K562 (cell line): ENCODE results near the gene TIFAB. TPM values are rescaled to one million over a fixed set of nuclear protein-coding genes. Genes with fewer than 3 reads are reported as not detected.
A peak's percentile ranks its signal among the peaks of the same experiment; 100 is the strongest.

Source experiments
- ATAC-seq: fragments of 200-7000 bp; cut with Tn5 transposase; 3 replicates; pipeline ENCODE4 v1.9.1; 2020; ENCODE audit warnings: moderate library complexity
- BruUV-seq: library from RNA; stranded (reverse); fragments of 400-500 nt; replicated peaks from 2 replicates; lab custom pipeline; 2021; lab: Mats Ljungman, UMichigan
- CTCF ChIA-PET: fragments of 300-600 bp; formaldehyde crosslinking; extraction: SDS; loops from one replicate; lab custom pipeline; 2021; ENCODE audit warnings: low intra/inter-chr PET ratio; lab: Yijun Ruan, JAX
- POLR2A ChIA-PET: fragments of 300-600, 350-650 bp; sonication (Branson Sonifier 250); formaldehyde crosslinking; extraction: SDS; loops from one replicate; lab custom pipeline; 2021; ENCODE audit warnings: antibody characterized with exemption, inconsistent platforms; lab: Yijun Ruan, JAX
- DNase-seq, 4 experiments: peaks; one replicate each; pipeline versions ENCODE4 v3.0.0 to v3.0.0-alpha.2; 2011 to 2018; ENCODE audit warnings: low spot score in 3 of 4, mixed read lengths in 3 of 4; ENCODE audit errors: extremely low read depth in 1 of 4
- FAIRE-seq: peaks from 2 replicates; lab custom pipeline; 2011; peaks lifted over from hg19 to GRCh38; lab: Jason Lieb, UNC
- H2AFZ ChIP-seq: 2 replicates; pipeline ENCODE4 v1.6.0; 2011; ENCODE audit warnings: low read depth, low read length, control low read depth, inconsistent platforms
- H3K27ac ChIP-seq: fragments of 200-600 bp; 3 replicates; pipeline ENCODE4 v1.8.0; 2011; ENCODE audit warnings: low read depth, mild to moderate bottlenecking, control low read depth, inconsistent platforms, low read length, moderate library complexity, mixed read lengths; ENCODE audit errors: extremely low read depth
- H3K27me3 ChIP-seq, 2 experiments: fragments of 300-600 bp in 1 of 2; 2 replicates in 1 of 2; 3 replicates in 1 of 2; pipeline versions ENCODE4 v1.6.0 to v1.8.0; 2011; ENCODE audit warnings: inconsistent platforms in 2 of 2, low read length in 2 of 2, mild to moderate bottlenecking in 1 of 2, mixed read lengths in 1 of 2, moderate library complexity in 1 of 2; ENCODE audit not compliant: control insufficient read depth in 2 of 2, insufficient read depth in 2 of 2
- H3K36me3 ChIP-seq: fragments of 300-600 bp; 3 replicates; pipeline ENCODE4 v1.8.0; 2011; ENCODE audit warnings: mild to moderate bottlenecking, low read length, inconsistent platforms; ENCODE audit not compliant: control insufficient read depth, insufficient read depth
- H3K4me1 ChIP-seq, 2 experiments: fragments of 200-600 bp in 1 of 2; replicated peaks in 1 of 2; 2 replicates in 1 of 2; 3 replicates in 1 of 2; pipeline versions ENCODE4 v1.5.1 to v1.8.0; 2011; ENCODE audit warnings: inconsistent platforms in 2 of 2, low read length in 2 of 2, mild to moderate bottlenecking in 1 of 2, mixed read lengths in 1 of 2, moderate library complexity in 1 of 2; ENCODE audit not compliant: control insufficient read depth in 2 of 2, insufficient read depth in 2 of 2
- H3K4me2 ChIP-seq: 2 replicates; pipeline ENCODE4 v1.6.1; 2011; ENCODE audit warnings: low read length, control low read depth, inconsistent platforms, mixed read lengths; ENCODE audit not compliant: insufficient read depth
- H3K4me3 ChIP-seq: fragments of 200-600 bp; sonication (generic), shearing (Covaris generic); 2 replicates; pipeline ENCODE4 v1.5.1; 2016; ENCODE audit warnings: control low read depth, inconsistent platforms
- H3K79me2 ChIP-seq: fragments of 200-600 bp; 3 replicates; pipeline ENCODE4 v1.8.0; 2011; ENCODE audit warnings: low read length, inconsistent platforms; ENCODE audit not compliant: control insufficient read depth, insufficient read depth
- H3K9ac ChIP-seq, 2 experiments: 2 replicates each; pipeline versions ENCODE4 v1.6.0 to v1.6.1; 2011; ENCODE audit warnings: low read depth in 2 of 2, low read length in 2 of 2, control low read depth in 1 of 2, inconsistent platforms in 1 of 2, mild to moderate bottlenecking in 1 of 2, mixed read lengths in 1 of 2; ENCODE audit not compliant: insufficient read depth in 1 of 2
- H3K9me1 ChIP-seq: one replicate; pipeline ENCODE4 v1.6.0; 2011; ENCODE audit warnings: inconsistent platforms, mild to moderate bottlenecking, low read length, moderate library complexity; ENCODE audit not compliant: control insufficient read depth, insufficient read depth
- H3K9me3 ChIP-seq: replicated peaks from 2 replicates; pipeline ENCODE4 v1.5.1; 2011; ENCODE audit warnings: low read depth, low read length, inconsistent platforms; ENCODE audit not compliant: control insufficient read depth, insufficient read depth
- H4K20me1 ChIP-seq: replicated peaks from 2 replicates; pipeline ENCODE4 v1.6.1; 2011; ENCODE audit warnings: low read length, inconsistent platforms, mixed read lengths; ENCODE audit not compliant: control insufficient read depth, insufficient read depth
- CEBPG ChIP-seq, 3 experiments: fragments of 200-800 bp in 1 of 3; sonication (Bioruptor generic) in 1 of 3; sonication (generic) in 1 of 3; formaldehyde crosslinking in 1 of 3; IDR thresholded peaks in 2 of 3; conservative IDR thresholded peaks in 1 of 3; 2 replicates each; pipeline versions ENCODE4 v1.6.1 to v1.8.0; 2016 to 2022; ENCODE audit warnings: missing compliant biosample characterization in 2 of 3, missing genetic modification characterization in 2 of 3, mild to moderate bottlenecking in 1 of 3, missing genetic modification reagents in 1 of 3
- HMGN3 ChIP-seq: IDR thresholded peaks from 2 replicates; pipeline ENCODE4 v1.6.1; 2011; ENCODE audit warnings: borderline replicate concordance, low read depth, mild to moderate bottlenecking, mixed read lengths, low read length; ENCODE audit not compliant: insufficient read length; ENCODE audit errors: extremely low read depth
- MCM3 ChIP-seq: fragments of 450-650 bp; IDR thresholded peaks from 2 replicates; pipeline ENCODE4 v1.6.1; 2016
- ZNF12 ChIP-seq: sonication (generic); formaldehyde crosslinking; IDR thresholded peaks from 2 replicates; pipeline ENCODE4 v1.4.0; 2020; ENCODE audit warnings: mild to moderate bottlenecking, missing genetic modification reagents
- WGBS: fragments of 100-300 bp; shearing (Covaris generic); methylation state at CpG from one replicate; pipeline ENCODE4 v1.1.6; 2016; ENCODE audit warnings: low coverage, mixed read lengths; ENCODE audit not compliant: insufficient coverage; ENCODE audit errors: missing lambda C conversion rate; 5-methylcytosine and 5-hydroxymethylcytosine counted together
- in situ Hi-C: fragments of 300-500 bp; cut with MboI; formaldehyde crosslinking; loops from 4 replicates; pipeline ENCODE4 v1.15.0; 2018; ENCODE audit warnings: inconsistent platforms, mixed read lengths
- intact Hi-C: fragments of 100-400 bp; cut with micrococcal nuclease; formaldehyde crosslinking; loops from 2 replicates; pipeline ENCODE4 v1.14.2; 2022
- polyA plus RNA-seq, 8 experiments: library from polyadenylated mRNA; depleted of rRNA in 4 of 8; stranded (reverse) in 5 of 8; unstranded in 3 of 8; fragments of >200 nt; fragmentation: Nextera tagmentation in 2 of 8; fragmentation: Illumina TruSeq in 1 of 8; extraction: Ambion mirVana in 2 of 8; extraction: Trizol in 1 of 8; gene quantifications; 2 replicates each; pipeline versions ENCODE4 v1.2.1 to v1.2.3, GENCODE V29; 2011 to 2014; ENCODE audit warnings: inconsistent platforms in 1 of 8, missing spikeins in 1 of 8
- total RNA-seq, 7 experiments: library from RNA; depleted of rRNA in 6 of 7; stranded (reverse); fragments of >200 nt in 6 of 7; fragmentation: Illumina TruSeq in 2 of 7; extraction: Trizol in 2 of 7; gene quantifications; 2 replicates each; pipeline versions ENCODE4 v1.2.1 to v1.2.3, GENCODE V29; 2011 to 2021; ENCODE audit warnings: low replicate concordance in 1 of 7
- TF ChIP-seq, protein P1 (sequence below): fragments of 250-450 bp; sonication (Bioruptor Pico); IDR thresholded peaks from 2 replicates; pipeline ENCODE4 v1.4.0; 2020; ENCODE audit warnings: borderline replicate concordance

The TIFAB gene
- total and polyA plus RNA-seq, 9 of the 15 experiments (the other 6 are each of a cell fraction or from before 2014, with no cell fraction given), result not detected

DNA sequence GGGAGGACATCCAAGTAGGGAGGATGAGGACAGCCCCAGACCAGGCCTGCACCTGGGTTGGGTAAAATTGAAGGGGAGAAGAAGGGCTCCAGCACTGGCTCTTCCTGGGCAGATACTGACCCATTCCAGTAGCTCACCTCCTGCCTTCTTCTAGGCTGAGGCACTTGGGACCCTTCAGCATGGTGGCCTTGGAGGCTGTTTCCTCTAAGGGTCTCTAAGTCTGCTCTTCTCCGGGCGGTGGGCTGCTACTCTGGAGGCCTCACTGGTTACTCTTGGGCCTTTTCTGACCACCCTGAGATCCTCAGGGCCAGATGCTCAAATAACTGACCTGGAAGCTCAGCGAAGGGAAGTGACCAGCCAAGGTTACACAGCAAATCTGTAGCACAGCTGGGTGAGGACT lies 2.8 kb upstream of the TIFAB start:
- no peaks in the 10 kb centered on the region for H3K36me3 ChIP-seq
- WGBS, result 88% methylated on average over 3 of the region's 3 CpGs
- H3K9me1 ChIP-seq, result no peaks in the 10 kb centered on the region
- H3K79me2 ChIP-seq, result peaks cover 4% of the 10 kb centered on the region; the same call in 1 of the 3 replicates
- H2AFZ ChIP-seq, result peak overlapping the region; percentile 7; the same call in 1 of the 2 replicates
- H3K4me2 ChIP-seq, result no peak overlapping the region
- H3K4me1 ChIP-seq, result peaks cover 24 to 47% of the 10 kb centered on the region in 2 experiments
- no peak for FAIRE-seq
- H3K27ac ChIP-seq, result no peak overlapping the region
- POLR2A ChIA-PET, result interaction anchor here (0.6 to 1.3 kb wide), 3 partner anchors 9 to 1065 kb away, joined by 3 to 4 read pairs (median 3); no protein-coding TSS in a partner anchor
- H4K20me1 ChIP-seq, result no peaks in the 10 kb centered on the region
- BruUV-seq, result no TSS peak
- no peak for ATAC-seq
- no peak overlapping the region for H3K4me3 ChIP-seq
- no peak overlapping the region for H3K9ac ChIP-seq
- DNase-seq, result no peak
- no peaks in the 10 kb centered on the region; a peak in 2 of 5 replicates for H3K27me3 ChIP-seq
- in situ Hi-C loops, result no loop called here
- TF ChIP-seq ZNF12 (CRISPR knock-in tag) (no peak), MCM3 (no peak)
- TF ChIP-seq, protein P1, sequence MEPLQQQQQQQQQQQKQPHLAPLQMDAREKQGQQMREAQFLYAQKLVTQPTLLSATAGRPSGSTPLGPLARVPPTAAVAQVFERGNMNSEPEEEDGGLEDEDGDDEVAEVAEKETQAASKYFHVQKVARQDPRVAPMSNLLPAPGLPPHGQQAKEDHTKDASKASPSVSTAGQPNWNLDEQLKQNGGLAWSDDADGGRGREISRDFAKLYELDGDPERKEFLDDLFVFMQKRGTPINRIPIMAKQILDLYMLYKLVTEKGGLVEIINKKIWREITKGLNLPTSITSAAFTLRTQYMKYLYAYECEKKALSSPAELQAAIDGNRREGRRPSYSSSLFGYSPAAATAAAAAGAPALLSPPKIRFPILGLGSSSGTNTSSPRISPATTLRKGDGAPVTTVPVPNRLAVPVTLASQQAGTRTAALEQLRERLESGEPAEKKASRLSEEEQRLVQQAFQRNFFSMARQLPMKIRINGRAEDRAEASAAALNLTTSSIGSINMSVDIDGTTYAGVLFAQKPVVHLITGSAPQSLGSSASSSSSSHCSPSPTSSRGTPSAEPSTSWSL (CRISPR knock-in tag), result no peak
- intact Hi-C loops, result no loop called here
- CTCF ChIA-PET, result no interaction called here
- no peaks in the 10 kb centered on the region for H3K9me3 ChIP-seq

DNA sequence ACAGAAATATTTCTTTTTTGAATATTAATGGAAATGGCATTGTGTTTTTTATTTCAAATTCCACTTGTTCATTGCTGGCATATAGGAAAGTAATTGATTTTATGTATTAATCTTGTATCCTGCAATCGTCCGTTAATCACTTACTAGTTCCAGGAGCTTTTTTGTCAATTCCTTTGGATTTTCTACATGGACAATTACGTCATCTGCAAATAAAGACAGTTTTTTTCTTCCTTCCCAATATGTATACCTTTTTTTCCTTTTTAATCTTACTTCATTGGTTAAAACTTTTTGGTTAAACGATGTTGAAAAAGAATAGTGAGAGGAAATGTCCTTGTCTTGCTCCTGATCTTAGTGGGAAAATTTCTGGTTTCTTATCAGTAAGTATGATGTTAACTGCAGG lies 1.5 kb upstream of the TIFAB start:
- ChIA-PET CTCF (no interaction called here), POLR2A (no interaction called here)
- Histone ChIP-seq H4K20me1 (no peaks in the 10 kb centered on the region), H3K4me2 (no peak overlapping the region), H3K9me3 (no peaks in the 10 kb centered on the region), H3K79me2 (peaks cover 4% of the 10 kb centered on the region; the same call in 1 of the 3 replicates), H3K9ac (no peak overlapping the region), H3K27ac (no peak overlapping the region), H3K27me3 (no peaks in the 10 kb centered on the region; a peak in 3 of 5 replicates), H3K4me3 (no peak overlapping the region), H3K9me1 (no peaks in the 10 kb centered on the region), H3K36me3 (no peaks in the 10 kb centered on the region), H3K4me1 (peaks cover 17 to 35% of the 10 kb centered on the region in 2 experiments), H2AFZ (no peak overlapping the region)
- no peak for DNase-seq
- no peak for FAIRE-seq
- in situ Hi-C loops (no loop called here), intact Hi-C loops (no loop called here)
- no peak for ATAC-seq
- no peak for TF ChIP-seq HMGN3
- no peak for TF ChIP-seq CEBPG (CRISPR knock-in tag; IDR thresholded peaks at IDR 0.05)
- 0 out of 4 replicates have a peak, but pooled peaks of 1 of the 2 experiments have one; percentile 3 for TF ChIP-seq CEBPG (tag; conservative IDR thresholded peaks at IDR 0.05 in 1 of 2, IDR thresholded peaks at IDR 0.05 in 1 of 2)
- BruUV-seq, result no TSS peak
- WGBS, result 55% methylated on average over 4 of the region's 4 CpGs
